Measurements from ENCODE around the gene MBNL2.

DNA sequence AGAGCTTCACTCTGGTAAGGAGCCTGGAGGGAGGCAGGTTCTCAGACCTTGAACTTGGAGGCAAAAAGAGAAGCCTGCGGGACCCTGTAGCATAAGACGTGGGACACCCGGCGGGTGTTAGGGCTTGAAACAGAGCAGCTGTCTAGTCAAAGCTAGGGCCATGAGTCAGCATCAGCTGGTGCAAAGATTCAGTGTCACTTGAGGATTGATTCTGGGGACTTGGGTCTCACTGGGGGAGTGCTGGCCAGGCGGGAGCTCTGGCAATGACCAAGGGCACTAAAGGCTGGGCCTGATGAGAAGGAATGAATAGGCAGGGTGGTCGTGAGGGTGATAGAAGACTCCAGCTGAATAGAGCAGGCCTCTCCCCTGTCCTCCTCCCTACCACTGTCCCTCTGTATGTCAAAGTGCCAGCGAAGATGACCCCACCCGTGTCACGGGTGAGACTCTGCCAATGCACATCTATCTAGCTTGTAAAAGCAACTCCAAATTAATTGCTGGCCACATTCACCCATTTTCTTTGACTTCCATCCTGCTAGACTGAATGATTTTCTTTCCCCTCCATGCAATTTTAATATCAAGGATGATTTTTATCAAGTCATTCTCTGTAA, 97.1 kb downstream of the MBNL2 start:
- TF ChIP-seq CTCF (IDR thresholded peaks at IDR 0.05; ENCODE audit: poor library complexity) (no peak), EZH2phosphoT487 (IDR thresholded peaks at IDR 0.05; ENCODE audit: low read depth, severe bottlenecking, unreplicated experiment) (no peak), EZH2 (IDR thresholded peaks at IDR 0.05; ENCODE audit: borderline replicate concordance) (no peak)
